Thyroid gland (tissue), 4 donors: ENCODE results near the gene FEN1.

ENCODE experiments used
- CTCF ChIP-seq, 6 experiments: fragments of 200-600 bp in 3 of 6; fragments of 450-650 bp in 3 of 6; sonication (generic) in 3 of 6; IDR thresholded peaks; one replicate each; pipeline ENCODE4 v1.5.1; 2016 to 2019; ENCODE audit warnings: antibody characterized with exemption in 6 of 6, mild to moderate bottlenecking in 2 of 6, inconsistent platforms in 1 of 6, moderate library complexity in 1 of 6
- POLR2A ChIP-seq, 2 donors: fragments of 450-650 bp; IDR thresholded peaks; one replicate each; pipeline ENCODE4 v1.6.1; 2017; ENCODE audit warnings: antibody characterized with exemption in 2 of 2, mild to moderate bottlenecking in 2 of 2, moderate library complexity in 1 of 2

GRCh38 chr11:61836193-61836592 lies 43.5 kb downstream of the FEN1 start:
- TF ChIP-seq POLR2A (IDR thresholded peaks at IDR 0.05) (no peak), CTCF (IDR thresholded peaks at IDR 0.05) (no peak)
